K562 (cell line): Measurements from ENCODE around the gene NIPAL4. TPM values are rescaled to one million over a fixed set of nuclear protein-coding genes. Genes with fewer than 3 reads are reported as not detected.

ENCODE experiments used
- ATAC-seq: fragments of 200-7000 bp; cut with Tn5 transposase; 3 replicates; pipeline ENCODE4 v1.9.1; 2020; ENCODE audit warnings: moderate library complexity
- BruUV-seq: library from RNA; stranded (reverse); fragments of 400-500 nt; replicated peaks from 2 replicates; lab custom pipeline; 2021; lab: Mats Ljungman, UMichigan
- CTCF ChIA-PET: fragments of 300-600 bp; formaldehyde crosslinking; extraction: SDS; loops from one replicate; lab custom pipeline; 2021; ENCODE audit warnings: low intra/inter-chr PET ratio; lab: Yijun Ruan, JAX
- POLR2A ChIA-PET: fragments of 300-600, 350-650 bp; sonication (Branson Sonifier 250); formaldehyde crosslinking; extraction: SDS; loops from one replicate; lab custom pipeline; 2021; ENCODE audit warnings: antibody characterized with exemption, inconsistent platforms; lab: Yijun Ruan, JAX
- DNase-seq, 4 experiments: peaks; one replicate each; pipeline versions ENCODE4 v3.0.0 to v3.0.0-alpha.2; 2011 to 2018; ENCODE audit warnings: low spot score in 3 of 4, mixed read lengths in 3 of 4; ENCODE audit errors: extremely low read depth in 1 of 4
- FAIRE-seq: peaks from 2 replicates; lab custom pipeline; 2011; peaks lifted over from hg19 to GRCh38; lab: Jason Lieb, UNC
- H2AFZ ChIP-seq: 2 replicates; pipeline ENCODE4 v1.6.0; 2011; ENCODE audit warnings: low read depth, low read length, control low read depth, inconsistent platforms
- H3K27ac ChIP-seq: fragments of 200-600 bp; 3 replicates; pipeline ENCODE4 v1.8.0; 2011; ENCODE audit warnings: low read depth, mild to moderate bottlenecking, control low read depth, inconsistent platforms, low read length, moderate library complexity, mixed read lengths; ENCODE audit errors: extremely low read depth
- H3K27me3 ChIP-seq, 2 experiments: fragments of 300-600 bp in 1 of 2; 2 replicates in 1 of 2; 3 replicates in 1 of 2; pipeline versions ENCODE4 v1.6.0 to v1.8.0; 2011; ENCODE audit warnings: inconsistent platforms in 2 of 2, low read length in 2 of 2, mild to moderate bottlenecking in 1 of 2, mixed read lengths in 1 of 2, moderate library complexity in 1 of 2; ENCODE audit not compliant: control insufficient read depth in 2 of 2, insufficient read depth in 2 of 2
- H3K36me3 ChIP-seq: fragments of 300-600 bp; 3 replicates; pipeline ENCODE4 v1.8.0; 2011; ENCODE audit warnings: mild to moderate bottlenecking, low read length, inconsistent platforms; ENCODE audit not compliant: control insufficient read depth, insufficient read depth
- H3K4me1 ChIP-seq, 2 experiments: fragments of 200-600 bp in 1 of 2; replicated peaks in 1 of 2; 2 replicates in 1 of 2; 3 replicates in 1 of 2; pipeline versions ENCODE4 v1.5.1 to v1.8.0; 2011; ENCODE audit warnings: inconsistent platforms in 2 of 2, low read length in 2 of 2, mild to moderate bottlenecking in 1 of 2, mixed read lengths in 1 of 2, moderate library complexity in 1 of 2; ENCODE audit not compliant: control insufficient read depth in 2 of 2, insufficient read depth in 2 of 2
- H3K4me2 ChIP-seq: 2 replicates; pipeline ENCODE4 v1.6.1; 2011; ENCODE audit warnings: low read length, control low read depth, inconsistent platforms, mixed read lengths; ENCODE audit not compliant: insufficient read depth
- H3K4me3 ChIP-seq: fragments of 200-600 bp; sonication (generic), shearing (Covaris generic); 2 replicates; pipeline ENCODE4 v1.5.1; 2016; ENCODE audit warnings: control low read depth, inconsistent platforms
- H3K79me2 ChIP-seq: fragments of 200-600 bp; 3 replicates; pipeline ENCODE4 v1.8.0; 2011; ENCODE audit warnings: low read length, inconsistent platforms; ENCODE audit not compliant: control insufficient read depth, insufficient read depth
- H3K9ac ChIP-seq, 2 experiments: 2 replicates each; pipeline versions ENCODE4 v1.6.0 to v1.6.1; 2011; ENCODE audit warnings: low read depth in 2 of 2, low read length in 2 of 2, control low read depth in 1 of 2, inconsistent platforms in 1 of 2, mild to moderate bottlenecking in 1 of 2, mixed read lengths in 1 of 2; ENCODE audit not compliant: insufficient read depth in 1 of 2
- H3K9me1 ChIP-seq: one replicate; pipeline ENCODE4 v1.6.0; 2011; ENCODE audit warnings: inconsistent platforms, mild to moderate bottlenecking, low read length, moderate library complexity; ENCODE audit not compliant: control insufficient read depth, insufficient read depth
- H3K9me3 ChIP-seq: replicated peaks from 2 replicates; pipeline ENCODE4 v1.5.1; 2011; ENCODE audit warnings: low read depth, low read length, inconsistent platforms; ENCODE audit not compliant: control insufficient read depth, insufficient read depth
- H4K20me1 ChIP-seq: replicated peaks from 2 replicates; pipeline ENCODE4 v1.6.1; 2011; ENCODE audit warnings: low read length, inconsistent platforms, mixed read lengths; ENCODE audit not compliant: control insufficient read depth, insufficient read depth
- HCFC1 ChIP-seq: IDR thresholded peaks from 2 replicates; pipeline ENCODE4 v1.6.1; 2012; ENCODE audit warnings: low read depth, low read length, improper control_type of control experiment
- HLTF ChIP-seq: fragments of 450-650 bp; IDR thresholded peaks from 2 replicates; pipeline ENCODE4 v1.6.1; 2016
- HNRNPL ChIP-seq: fragments of 200-400 bp; formaldehyde crosslinking; IDR thresholded peaks from 2 replicates; pipeline ENCODE4 v1.6.1; 2017; ENCODE audit warnings: low read depth, mild to moderate bottlenecking, low read length
- ZNF23 ChIP-seq: fragments of 250-450 bp; sonication (Bioruptor Pico); IDR thresholded peaks from 2 replicates; pipeline ENCODE4 v1.4.0; 2020; ENCODE audit warnings: mild to moderate bottlenecking
- ZNF766 ChIP-seq: fragments of 200-800 bp; sonication (Bioruptor generic); conservative IDR thresholded peaks from 2 replicates; pipeline ENCODE4 v1.6.1; 2016; ENCODE audit warnings: missing genetic modification characterization, missing compliant biosample characterization
- WGBS: fragments of 100-300 bp; shearing (Covaris generic); methylation state at CpG from one replicate; pipeline ENCODE4 v1.1.6; 2016; ENCODE audit warnings: low coverage, mixed read lengths; ENCODE audit not compliant: insufficient coverage; ENCODE audit errors: missing lambda C conversion rate; 5-methylcytosine and 5-hydroxymethylcytosine counted together
- in situ Hi-C: fragments of 300-500 bp; cut with MboI; formaldehyde crosslinking; loops from 4 replicates; pipeline ENCODE4 v1.15.0; 2018; ENCODE audit warnings: inconsistent platforms, mixed read lengths
- intact Hi-C: fragments of 100-400 bp; cut with micrococcal nuclease; formaldehyde crosslinking; loops from 2 replicates; pipeline ENCODE4 v1.14.2; 2022
- polyA plus RNA-seq, 8 experiments: library from polyadenylated mRNA; depleted of rRNA in 4 of 8; stranded (reverse) in 5 of 8; unstranded in 3 of 8; fragments of >200 nt; fragmentation: Nextera tagmentation in 2 of 8; fragmentation: Illumina TruSeq in 1 of 8; extraction: Ambion mirVana in 2 of 8; extraction: Trizol in 1 of 8; gene quantifications; 2 replicates each; pipeline versions ENCODE4 v1.2.1 to v1.2.3, GENCODE V29; 2011 to 2014; ENCODE audit warnings: inconsistent platforms in 1 of 8, missing spikeins in 1 of 8
- total RNA-seq, 7 experiments: library from RNA; depleted of rRNA in 6 of 7; stranded (reverse); fragments of >200 nt in 6 of 7; fragmentation: Illumina TruSeq in 2 of 7; extraction: Trizol in 2 of 7; gene quantifications; 2 replicates each; pipeline versions ENCODE4 v1.2.1 to v1.2.3, GENCODE V29; 2011 to 2021; ENCODE audit warnings: low replicate concordance in 1 of 7
- TF ChIP-seq, protein P1 (sequence below): fragments of 250-450 bp; sonication (Bioruptor Pico); IDR thresholded peaks from 2 replicates; pipeline ENCODE4 v1.5.1; 2021; ENCODE audit warnings: mild to moderate bottlenecking
- TF ChIP-seq, protein P2 (sequence below): fragments of 200-800 bp; sonication (Bioruptor generic); IDR thresholded peaks from 2 replicates; pipeline ENCODE4 v1.6.1; 2017; ENCODE audit warnings: missing genetic modification characterization, missing compliant biosample characterization

NIPAL4 gene
- total and polyA plus RNA-seq, 9 of the 15 experiments (the other 6 are each of a cell fraction or from before 2014, with no cell fraction given) = not detected

DNA sequence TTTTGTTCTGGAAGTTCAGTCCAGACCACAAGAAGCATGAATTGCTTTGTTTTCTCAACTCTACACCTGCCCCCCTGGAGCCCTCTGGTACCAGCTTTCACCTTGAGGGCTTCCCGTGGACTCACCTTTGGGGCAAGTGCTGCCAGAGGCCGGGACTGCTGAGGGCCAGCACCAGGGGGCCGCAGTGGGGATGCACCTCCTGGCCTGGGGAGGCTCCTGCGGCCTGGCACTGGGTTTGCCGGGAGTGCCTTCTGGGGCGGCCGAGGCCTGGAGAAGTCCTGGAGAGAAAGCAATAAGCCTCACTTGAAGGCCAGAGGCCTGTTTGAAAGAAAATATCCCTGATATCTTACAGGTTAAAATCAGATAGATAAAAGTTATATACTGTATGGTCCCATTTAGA, 21.7 kb downstream of the NIPAL4 start:
- no peaks in the 10 kb centered on the region for H4K20me1 ChIP-seq
- no peaks in the 10 kb centered on the region for H3K9me1 ChIP-seq
- H3K4me2 ChIP-seq = no peak overlapping the region
- ATAC-seq = no peak
- ChIA-PET POLR2A (no interaction called here), CTCF (no interaction called here)
- H3K9ac ChIP-seq = no peak overlapping the region
- intact Hi-C loops (no loop called here), in situ Hi-C loops (no loop called here)
- no TSS peak for BruUV-seq
- no peak overlapping the region for H3K4me3 ChIP-seq
- TF ChIP-seq HNRNPL (no peak), ZNF766 (CRISPR knock-in tag) (no peak), HCFC1 (no peak), ZNF23 (CRISPR knock-in tag) (no peak), HLTF (no peak)
- TF ChIP-seq, protein P1, sequence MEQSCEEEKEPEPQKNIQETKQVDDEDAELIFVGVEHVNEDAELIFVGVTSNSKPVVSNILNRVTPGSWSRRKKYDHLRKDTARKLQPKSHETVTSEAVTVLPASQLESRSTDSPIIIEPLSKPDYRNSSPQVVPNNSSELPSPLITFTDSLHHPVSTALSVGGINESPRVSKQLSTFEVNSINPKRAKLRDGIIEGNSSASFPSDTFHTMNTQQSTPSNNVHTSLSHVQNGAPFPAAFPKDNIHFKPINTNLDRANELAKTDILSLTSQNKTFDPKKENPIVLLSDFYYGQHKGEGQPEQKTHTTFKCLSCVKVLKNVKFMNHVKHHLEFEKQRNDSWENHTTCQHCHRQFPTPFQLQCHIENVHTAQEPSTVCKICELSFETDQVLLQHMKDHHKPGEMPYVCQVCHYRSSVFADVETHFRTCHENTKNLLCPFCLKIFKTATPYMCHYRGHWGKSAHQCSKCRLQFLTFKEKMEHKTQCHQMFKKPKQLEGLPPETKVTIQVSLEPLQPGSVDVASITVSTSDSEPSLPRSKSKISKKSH = no peak
- TF ChIP-seq, protein P2, sequence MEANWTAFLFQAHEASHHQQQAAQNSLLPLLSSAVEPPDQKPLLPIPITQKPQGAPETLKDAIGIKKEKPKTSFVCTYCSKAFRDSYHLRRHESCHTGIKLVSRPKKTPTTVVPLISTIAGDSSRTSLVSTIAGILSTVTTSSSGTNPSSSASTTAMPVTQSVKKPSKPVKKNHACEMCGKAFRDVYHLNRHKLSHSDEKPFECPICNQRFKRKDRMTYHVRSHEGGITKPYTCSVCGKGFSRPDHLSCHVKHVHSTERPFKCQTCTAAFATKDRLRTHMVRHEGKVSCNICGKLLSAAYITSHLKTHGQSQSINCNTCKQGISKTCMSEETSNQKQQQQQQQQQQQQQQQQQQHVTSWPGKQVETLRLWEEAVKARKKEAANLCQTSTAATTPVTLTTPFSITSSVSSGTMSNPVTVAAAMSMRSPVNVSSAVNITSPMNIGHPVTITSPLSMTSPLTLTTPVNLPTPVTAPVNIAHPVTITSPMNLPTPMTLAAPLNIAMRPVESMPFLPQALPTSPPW (CRISPR knock-in tag) = no peak
- no peaks in the 10 kb centered on the region for H3K9me3 ChIP-seq
- no peaks in the 10 kb centered on the region for H3K36me3 ChIP-seq
- 43% methylated on average over 7 of the region's 7 CpGs for WGBS
- H3K27me3 ChIP-seq = peaks cover 0 to 41% of the 10 kb centered on the region in 2 experiments; a peak in 3 of 5 replicates
- no peaks in the 10 kb centered on the region for H3K79me2 ChIP-seq
- FAIRE-seq = no peak
- no peak overlapping the region for H2AFZ ChIP-seq
- DNase-seq = no peak
- no peak overlapping the region for H3K27ac ChIP-seq
- peaks cover 0 to 4% of the 10 kb centered on the region in 2 experiments; a peak in 1 of 5 replicates for H3K4me1 ChIP-seq
